8988T (cell line): ENCODE measurements around the gene OR9I1.

Experiments
- DNase-seq: peaks from one replicate; pipeline ENCODE4 v3.0.0; 2011

OR9I1 gene, protein sequence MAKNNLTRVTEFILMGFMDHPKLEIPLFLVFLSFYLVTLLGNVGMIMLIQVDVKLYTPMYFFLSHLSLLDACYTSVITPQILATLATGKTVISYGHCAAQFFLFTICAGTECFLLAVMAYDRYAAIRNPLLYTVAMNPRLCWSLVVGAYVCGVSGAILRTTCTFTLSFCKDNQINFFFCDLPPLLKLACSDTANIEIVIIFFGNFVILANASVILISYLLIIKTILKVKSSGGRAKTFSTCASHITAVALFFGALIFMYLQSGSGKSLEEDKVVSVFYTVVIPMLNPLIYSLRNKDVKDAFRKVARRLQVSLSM

DNA sequence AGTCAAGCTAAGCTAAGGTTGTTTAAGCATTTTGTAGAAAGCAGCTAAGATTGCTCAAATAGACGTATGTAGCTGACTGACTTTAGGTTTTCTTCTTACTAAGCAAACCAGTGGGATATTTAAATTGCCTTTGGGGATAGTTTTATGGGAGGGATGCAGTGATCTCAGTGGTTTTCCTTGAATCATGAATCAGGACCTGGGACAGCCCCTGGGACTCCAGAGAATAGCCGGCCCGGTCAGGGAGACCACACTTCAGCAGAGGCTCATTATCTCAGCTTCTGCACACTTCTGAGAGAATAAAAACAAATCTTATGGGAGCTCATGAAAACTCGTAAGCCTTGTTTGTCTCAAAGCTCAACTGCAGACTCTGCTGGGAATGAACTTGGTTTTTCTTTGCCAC is at the start of gene OR9I1:
Gene OR9I1 (minus strand): TSS at position 62 of the 400 bp plus-strand sequence. CDS start 6,086 bp downstream, outside the sequence.
- no peak for DNase-seq

DNA sequence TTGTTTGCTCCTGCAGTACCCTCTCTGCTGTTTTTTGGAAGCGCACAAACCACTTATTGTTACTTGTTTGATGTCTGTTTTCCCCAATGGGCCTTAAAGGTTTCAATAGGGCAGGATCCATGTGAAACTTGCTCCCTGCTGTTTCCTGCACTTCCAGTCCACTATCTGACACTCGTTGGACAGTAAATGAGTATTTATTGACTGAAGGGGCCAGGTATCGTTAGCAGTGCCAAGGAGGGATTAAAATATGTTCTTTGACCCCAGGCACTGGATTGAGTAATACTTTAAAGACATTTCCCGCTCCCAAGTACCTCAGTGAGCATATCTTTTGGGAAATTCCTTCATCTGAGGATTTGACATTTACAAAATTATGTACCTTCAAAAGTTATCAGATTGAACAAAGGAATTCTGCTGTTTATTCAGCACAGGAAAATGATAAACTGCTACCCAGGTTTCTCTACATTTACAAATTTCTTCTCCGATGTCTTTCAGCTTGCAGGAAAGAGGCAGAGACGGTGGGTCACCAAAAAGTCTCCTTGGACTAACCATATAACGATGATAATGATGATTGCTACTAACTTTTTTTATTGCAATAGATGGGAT is 40.3 kb upstream of the OR9I1 start:
- DNase-seq = no peak

DNA sequence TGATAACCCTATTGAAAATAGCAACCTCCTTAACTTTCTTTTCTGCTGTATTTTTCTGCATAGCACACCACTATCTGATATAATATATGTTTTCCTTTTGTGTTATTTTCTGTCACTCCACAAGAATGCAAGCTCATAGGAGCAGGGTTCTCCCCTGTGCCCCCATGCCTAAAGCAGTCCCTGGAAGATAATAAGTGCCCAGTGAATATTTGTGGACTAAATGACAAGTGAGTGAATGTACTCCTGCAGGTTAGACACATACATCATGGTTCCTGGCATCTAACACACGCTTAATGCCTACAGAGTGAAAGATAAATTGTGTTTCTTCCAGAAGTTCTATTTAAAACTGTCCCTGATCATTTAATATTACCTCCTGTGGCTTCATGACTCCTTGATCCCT is 39.7 kb upstream of the OR9I1 start:
- no peak for DNase-seq

GRCh38 chr11:58164389-58164788 is 39.1 kb upstream of the OR9I1 start:
- DNase-seq = no peak

DNA sequence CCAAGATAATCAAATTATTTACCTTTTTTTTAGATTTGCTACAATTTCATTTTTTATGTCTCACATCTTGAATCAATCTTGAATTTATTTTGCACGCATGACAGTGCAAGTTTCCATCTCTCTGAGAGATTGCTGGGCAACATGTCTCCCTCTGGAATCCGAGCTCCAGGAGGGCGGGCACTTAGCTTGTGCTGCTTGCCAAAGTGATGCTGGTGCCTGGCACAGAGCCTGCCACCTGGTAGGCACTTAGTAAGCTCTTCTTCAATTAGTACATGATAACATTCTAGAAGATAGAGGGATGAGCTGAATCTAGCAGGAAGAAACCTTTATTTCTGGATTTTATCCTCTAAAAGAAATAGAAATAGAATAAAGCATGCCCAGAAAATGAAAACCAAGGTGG is 27.5 kb upstream of the OR9I1 start:
- DNase-seq = no peak

GRCh38 chr11:58142761-58143160 is 17.4 kb upstream of the OR9I1 start:
- DNase-seq = no peak

- no peak for DNase-seq
Measured at GRCh38 chr11:58135171-58135570, 9.8 kb upstream of the OR9I1 start.

DNA sequence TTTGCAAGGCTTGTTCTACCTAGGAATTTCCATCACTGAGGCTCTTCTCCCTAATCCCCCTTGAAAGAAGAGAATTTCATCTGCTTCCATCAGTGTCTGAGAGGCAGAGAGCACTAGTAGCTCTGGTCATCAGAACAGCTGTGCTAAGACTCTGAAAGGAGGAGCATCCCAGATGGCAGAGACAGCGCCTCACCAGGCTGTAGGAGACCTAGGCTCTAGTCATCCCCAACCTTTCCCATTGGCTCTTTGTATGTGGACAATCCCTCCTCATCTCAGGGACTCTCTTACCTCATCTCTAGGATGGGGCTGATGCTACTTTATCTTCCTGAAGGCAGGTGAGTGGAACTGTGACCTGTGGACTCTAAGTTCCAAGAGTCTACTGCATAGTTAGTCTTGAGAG is 8.8 kb upstream of the OR9I1 start:
- DNase-seq = no peak

- no peak for DNase-seq
Measured at GRCh38 chr11:58133309-58134076, 8.2 kb upstream of the OR9I1 start.

- DNase-seq = no peak
Measured at GRCh38 chr11:58127350-58127749, 2.0 kb upstream of the OR9I1 start.

GRCh38 chr11:58121096-58121495 is 4.2 kb downstream of the OR9I1 start:
- DNase-seq = no peak

DNA sequence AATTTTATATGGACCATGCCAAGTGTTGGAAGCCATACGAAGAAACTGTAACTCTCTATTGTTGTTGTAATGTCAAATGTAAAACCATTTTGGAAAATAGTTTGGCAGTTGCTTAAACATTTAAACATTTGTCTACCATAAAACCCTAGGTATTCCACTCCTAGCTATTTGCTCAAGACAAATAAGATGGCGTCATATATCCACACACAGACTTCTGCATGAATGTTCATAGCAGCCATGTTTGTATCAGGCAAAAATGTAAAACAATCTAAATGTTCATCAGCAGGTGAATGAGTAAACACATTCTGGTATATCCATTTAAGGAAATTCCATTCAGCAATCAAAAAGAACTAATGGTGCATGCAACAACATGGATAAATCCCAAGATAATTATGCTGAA is 27.9 kb downstream of the OR9I1 start:
- no peak for DNase-seq

GRCh38 chr11:58086528-58086927 is 38.8 kb downstream of the OR9I1 start:
- no peak for DNase-seq

- no peak for DNase-seq
Measured at GRCh38 chr11:58075781-58076180, 49.5 kb downstream of the OR9I1 start.

- DNase-seq = no peak
Measured at GRCh38 chr11:58070585-58070984, 54.7 kb downstream of the OR9I1 start.

DNA sequence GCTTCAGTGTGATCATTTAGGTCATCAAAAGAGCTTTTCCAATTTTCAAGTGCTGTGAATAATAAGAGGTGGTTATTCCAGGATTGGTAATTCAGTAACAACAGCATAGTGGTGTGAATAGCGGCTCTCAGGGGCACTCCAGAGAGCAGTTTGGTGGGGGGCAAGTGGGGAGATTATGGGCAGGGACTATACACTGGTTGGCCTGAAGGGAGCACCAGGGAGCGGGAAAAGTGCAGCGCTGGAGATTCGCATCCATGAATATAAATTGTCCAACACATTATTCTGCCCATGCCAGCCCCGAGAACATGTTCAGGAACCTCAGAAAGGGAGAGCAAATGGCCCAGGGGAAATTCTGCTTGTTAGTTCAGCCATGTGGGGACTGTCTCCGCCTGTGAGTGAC is 56.7 kb downstream of the OR9I1 start:
- no peak for DNase-seq

GRCh38 chr11:58067685-58068084 is 57.6 kb downstream of the OR9I1 start:
- no peak for DNase-seq
